ENCODE measurements around the gene CCDC102A. TPM values are rescaled to one million over a fixed set of nuclear protein-coding genes. Genes with fewer than 3 reads are reported as not detected.

CCDC102A gene
- total RNA-seq, 4 donors from 2014 or later = 22.7 to 54.9 (median 36.9) TPM

DNA sequence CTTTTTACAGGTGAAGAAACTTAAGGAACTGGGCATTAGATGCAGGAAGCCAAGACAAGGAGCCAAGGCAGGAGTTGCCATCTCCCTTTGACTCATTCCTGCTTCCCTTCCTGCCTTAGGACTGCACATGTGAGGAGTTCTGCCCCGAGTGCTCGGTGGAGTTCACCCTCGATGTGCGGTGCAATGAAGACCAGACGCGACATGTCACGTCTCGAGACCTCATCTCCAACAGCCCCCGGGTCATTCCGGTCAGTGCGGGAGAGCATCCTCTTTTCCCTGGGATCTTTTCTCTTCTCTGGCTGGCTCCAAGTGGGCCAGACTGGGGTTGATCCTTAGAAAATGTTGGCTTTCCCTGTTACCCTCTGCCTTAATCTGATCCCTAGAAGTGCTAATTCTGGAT lies 67.3 kb downstream of the CCDC102A start:
- 81% methylated on average over 11 of the region's 11 CpGs for WGBS
- Histone ChIP-seq H3K27ac (replicated peaks in 1 of 4) (no peak overlapping the region), H3K4me3 (no peak overlapping the region), H3K9me3 (no peaks in the 10 kb centered on the region), H3K4me1 (peaks cover 25 to 32% (median 30%) of the 10 kb centered on the region in 4 donors), H3K36me3 (peaks cover 67 to 100% (median 92%) of the 10 kb centered on the region in 4 donors), H3K27me3 (no peaks in the 10 kb centered on the region)
- TF ChIP-seq CTCF (IDR thresholded peaks at IDR 0.05) (no peak), POLR2A (IDR thresholded peaks at IDR 0.05; ENCODE audit: low read depth) (no peak), EP300 (IDR thresholded peaks at IDR 0.05) (no peak), POLR2AphosphoS5 (IDR thresholded peaks at IDR 0.05) (no peak)
- no peak for DNase-seq (ENCODE audit: extremely low spot score)
- intact Hi-C loops (cut with DNase I) = no loop called here

DNA sequence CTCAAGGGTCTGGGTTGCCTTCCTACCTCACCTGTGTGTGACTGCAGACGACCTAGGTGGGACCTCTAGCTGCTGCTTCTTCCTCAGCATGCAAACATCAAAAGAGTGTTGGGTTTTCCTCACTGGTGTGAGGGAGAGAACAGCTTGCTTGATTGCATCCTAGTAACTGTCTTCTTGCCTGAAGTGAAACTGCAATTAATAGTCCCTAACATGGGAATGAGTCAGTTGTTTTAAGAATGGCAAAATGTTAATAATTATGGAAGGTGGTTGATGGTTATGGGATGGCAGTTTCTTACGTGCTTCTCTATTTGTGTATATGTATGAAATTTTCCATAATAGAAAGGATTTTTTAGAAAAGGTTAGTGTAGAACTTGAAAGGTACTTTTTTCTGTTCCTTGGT lies 68.0 kb downstream of the CCDC102A start:
- Histone ChIP-seq H3K27me3 (no peaks in the 10 kb centered on the region), H3K4me3 (no peak overlapping the region), H3K9me3 (no peaks in the 10 kb centered on the region), H3K4me1 (peaks cover 32 to 39% (median 37%) of the 10 kb centered on the region in 4 donors), H3K36me3 (peaks cover 60 to 98% (median 90%) of the 10 kb centered on the region in 4 donors), H3K27ac (replicated peaks in 1 of 4) (no peak overlapping the region)
- TF ChIP-seq CTCF (IDR thresholded peaks at IDR 0.05) (no peak), POLR2A (IDR thresholded peaks at IDR 0.05; ENCODE audit: low read depth) (no peak), EP300 (IDR thresholded peaks at IDR 0.05) (no peak), POLR2AphosphoS5 (IDR thresholded peaks at IDR 0.05) (no peak)
- intact Hi-C loops (cut with DNase I) = no loop called here
- WGBS = 78% methylated on average over 2 of the region's 2 CpGs
- DNase-seq (ENCODE audit: extremely low spot score) = no peak

DNA sequence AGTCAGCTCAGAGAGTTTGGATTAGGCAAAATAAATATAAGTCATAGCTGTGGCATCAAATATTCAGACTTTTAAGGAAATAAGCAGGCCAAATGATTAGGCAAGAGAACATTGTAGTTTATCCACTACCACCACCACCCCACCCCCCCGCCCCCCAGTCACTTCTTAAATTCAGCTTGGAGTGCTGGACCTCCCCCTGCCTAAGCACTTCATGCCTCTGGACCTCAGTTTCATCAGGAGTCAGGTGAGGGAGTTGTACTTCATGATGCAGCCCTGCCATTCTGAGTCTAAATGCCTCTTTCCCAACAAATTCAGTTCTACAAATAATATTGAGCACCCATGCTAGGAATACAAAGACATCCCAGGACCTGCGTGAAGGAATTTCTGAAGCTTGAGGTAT lies 71.8 kb downstream of the CCDC102A start:
- peaks cover 51 to 78% (median 69%) of the 10 kb centered on the region in 4 donors for H3K36me3 ChIP-seq
- intact Hi-C loops (cut with DNase I) = no loop called here
- no peaks in the 10 kb centered on the region for H3K27me3 ChIP-seq
- no peak overlapping the region for H3K4me3 ChIP-seq
- 93% methylated on average over 2 of the region's 2 CpGs for WGBS
- DNase-seq (ENCODE audit: extremely low spot score) = no peak
- no peaks in the 10 kb centered on the region for H3K9me3 ChIP-seq
- H3K4me1 ChIP-seq = peaks cover 28 to 32% (median 30%) of the 10 kb centered on the region in 4 donors
- H3K27ac ChIP-seq (replicated peaks in 1 of 4) = no peak overlapping the region
- no peak for TF ChIP-seq POLR2A (IDR thresholded peaks at IDR 0.05; ENCODE audit: low read depth)
- no peak for TF ChIP-seq CTCF (IDR thresholded peaks at IDR 0.05)
- no peak for TF ChIP-seq EP300 (IDR thresholded peaks at IDR 0.05)
- TF ChIP-seq POLR2AphosphoS5 (IDR thresholded peaks at IDR 0.05) = no peak

DNA sequence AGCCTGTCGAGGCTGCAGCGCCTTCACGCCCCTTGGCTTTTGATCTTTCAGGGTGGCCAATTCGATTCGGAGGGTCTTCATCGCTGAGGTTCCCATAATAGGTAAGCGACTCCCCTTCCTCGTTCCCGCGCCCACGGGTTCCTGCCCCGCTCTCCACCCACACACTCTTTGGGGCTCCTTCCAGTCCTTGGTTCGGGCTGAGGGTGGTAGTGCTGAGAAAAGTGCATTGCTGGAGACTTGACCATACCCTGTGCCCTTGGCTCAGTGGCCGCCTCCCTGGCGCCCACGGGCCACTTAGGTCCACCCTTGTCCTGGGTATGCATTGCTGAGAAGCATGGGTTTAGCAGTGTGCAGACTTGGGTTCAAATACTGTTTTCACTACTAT lies 73.4 kb downstream of the CCDC102A start:
- DNase-seq (ENCODE audit: extremely low spot score) = no peak
- WGBS = 1% methylated on average over 13 of the region's 16 CpGs
- Histone ChIP-seq H3K4me3 (peak overlapping the region; percentile 77 to 95 (median 84)), H3K27ac (replicated peaks in 1 of 4) (peak overlapping the region; percentile 85 to 90 (median 87)), H3K4me1 (peaks cover 28 to 32% (median 30%) of the 10 kb centered on the region in 4 donors), H3K9me3 (no peaks in the 10 kb centered on the region), H3K27me3 (no peaks in the 10 kb centered on the region), H3K36me3 (peaks cover 42 to 78% (median 69%) of the 10 kb centered on the region in 4 donors)
- intact Hi-C loops (cut with DNase I) = no loop called here
- no peak for TF ChIP-seq POLR2AphosphoS5 (IDR thresholded peaks at IDR 0.05)
- no peak for TF ChIP-seq EP300 (IDR thresholded peaks at IDR 0.05)
- TF ChIP-seq POLR2A (IDR thresholded peaks at IDR 0.05; ENCODE audit: low read depth) = no peak
- TF ChIP-seq CTCF (IDR thresholded peaks at IDR 0.05) = no peak
